Glutamatergic neuron (in vitro differentiated cells): Measurements from ENCODE around the gene ENKD1. TPM values are rescaled to one million over a fixed set of nuclear protein-coding genes. Genes with fewer than 3 reads are reported as not detected.
A peak's percentile ranks its signal among the peaks of the same experiment; 100 is the strongest.

Experiments used
- DNase-seq: peaks from one replicate; pipeline ENCODE4 v3.0.0; 2022
- H3K27ac Mint-ChIP-seq: one replicate; pipeline ENCODE4 v1.8.0; 2020; ENCODE audit warnings: mild to moderate bottlenecking, mixed read lengths, inconsistent platforms; ENCODE audit not compliant: unreplicated experiment
- H3K27me3 Mint-ChIP-seq: one replicate; pipeline ENCODE4 v1.8.0; 2020; ENCODE audit warnings: mild to moderate bottlenecking, moderate library complexity, mixed read lengths, inconsistent platforms; ENCODE audit not compliant: unreplicated experiment
- H3K36me3 Mint-ChIP-seq: one replicate; pipeline ENCODE4 v1.8.0; 2020; ENCODE audit warnings: mild to moderate bottlenecking, mixed read lengths, inconsistent platforms; ENCODE audit not compliant: unreplicated experiment
- H3K4me1 Mint-ChIP-seq: one replicate; pipeline ENCODE4 v1.8.0; 2020; ENCODE audit warnings: mild to moderate bottlenecking, low read depth, mixed read lengths, inconsistent platforms; ENCODE audit not compliant: unreplicated experiment
- H3K4me3 Mint-ChIP-seq: one replicate; pipeline ENCODE4 v1.8.0; 2020; ENCODE audit warnings: mild to moderate bottlenecking, mixed read lengths, inconsistent platforms; ENCODE audit not compliant: unreplicated experiment
- H3K9me3 Mint-ChIP-seq: one replicate; pipeline ENCODE4 v1.8.0; 2020; ENCODE audit warnings: mild to moderate bottlenecking, moderate library complexity, mixed read lengths, inconsistent platforms; ENCODE audit not compliant: unreplicated experiment
- total RNA-seq: library from RNA; stranded (reverse); fragmentation: NEBNext Ultra II Directional; extraction: Animal tissue kit (Norgen Biotek cat#: 25700); gene quantifications from one replicate; pipeline ENCODE4 v1.2.1, GENCODE V29; 2021; ENCODE audit not compliant: unreplicated experiment
- TF ChIP-seq, protein P1 (sequence below): fragments of 200-600 bp; sonication (generic); IDR thresholded peaks from one replicate; pipeline ENCODE4 v1.5.0; 2021; ENCODE audit not compliant: partially characterized antibody, unreplicated experiment

The ENKD1 gene
- total RNA-seq, 1 donor from 2014 or later = 19.0 TPM

DNA sequence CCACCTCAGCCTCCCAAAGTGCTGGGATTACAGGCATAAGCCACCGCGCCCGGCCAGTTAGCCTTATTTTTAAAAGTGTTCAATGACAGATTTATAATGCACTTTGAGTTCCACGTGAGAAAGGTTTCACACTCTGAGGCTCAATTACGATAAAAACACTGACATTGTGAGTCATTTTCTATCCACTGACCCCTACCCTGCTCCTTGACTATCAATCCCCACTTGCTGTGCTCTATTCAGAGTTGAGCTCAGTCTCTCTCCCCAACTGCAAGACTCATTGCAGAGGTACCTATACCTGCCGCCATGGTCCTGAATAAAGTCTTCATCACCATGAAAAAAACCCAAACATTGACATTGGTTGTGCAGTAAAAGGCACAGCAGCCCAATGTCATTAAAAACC is 44.1 kb upstream of the ENKD1 start:
- H3K9me3 Mint-ChIP-seq = peaks cover 2% of the 10 kb centered on the region
- H3K4me1 Mint-ChIP-seq = peaks cover 7% of the 10 kb centered on the region
- no peak for DNase-seq
- H3K4me3 Mint-ChIP-seq = no peak overlapping the region
- H3K27me3 Mint-ChIP-seq = no peaks in the 10 kb centered on the region
- TF ChIP-seq, protein P1, sequence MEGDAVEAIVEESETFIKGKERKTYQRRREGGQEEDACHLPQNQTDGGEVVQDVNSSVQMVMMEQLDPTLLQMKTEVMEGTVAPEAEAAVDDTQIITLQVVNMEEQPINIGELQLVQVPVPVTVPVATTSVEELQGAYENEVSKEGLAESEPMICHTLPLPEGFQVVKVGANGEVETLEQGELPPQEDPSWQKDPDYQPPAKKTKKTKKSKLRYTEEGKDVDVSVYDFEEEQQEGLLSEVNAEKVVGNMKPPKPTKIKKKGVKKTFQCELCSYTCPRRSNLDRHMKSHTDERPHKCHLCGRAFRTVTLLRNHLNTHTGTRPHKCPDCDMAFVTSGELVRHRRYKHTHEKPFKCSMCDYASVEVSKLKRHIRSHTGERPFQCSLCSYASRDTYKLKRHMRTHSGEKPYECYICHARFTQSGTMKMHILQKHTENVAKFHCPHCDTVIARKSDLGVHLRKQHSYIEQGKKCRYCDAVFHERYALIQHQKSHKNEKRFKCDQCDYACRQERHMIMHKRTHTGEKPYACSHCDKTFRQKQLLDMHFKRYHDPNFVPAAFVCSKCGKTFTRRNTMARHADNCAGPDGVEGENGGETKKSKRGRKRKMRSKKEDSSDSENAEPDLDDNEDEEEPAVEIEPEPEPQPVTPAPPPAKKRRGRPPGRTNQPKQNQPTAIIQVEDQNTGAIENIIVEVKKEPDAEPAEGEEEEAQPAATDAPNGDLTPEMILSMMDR = no peak
- no peaks in the 10 kb centered on the region for H3K36me3 Mint-ChIP-seq
- peak overlapping the region; percentile 39 for H3K27ac Mint-ChIP-seq

DNA sequence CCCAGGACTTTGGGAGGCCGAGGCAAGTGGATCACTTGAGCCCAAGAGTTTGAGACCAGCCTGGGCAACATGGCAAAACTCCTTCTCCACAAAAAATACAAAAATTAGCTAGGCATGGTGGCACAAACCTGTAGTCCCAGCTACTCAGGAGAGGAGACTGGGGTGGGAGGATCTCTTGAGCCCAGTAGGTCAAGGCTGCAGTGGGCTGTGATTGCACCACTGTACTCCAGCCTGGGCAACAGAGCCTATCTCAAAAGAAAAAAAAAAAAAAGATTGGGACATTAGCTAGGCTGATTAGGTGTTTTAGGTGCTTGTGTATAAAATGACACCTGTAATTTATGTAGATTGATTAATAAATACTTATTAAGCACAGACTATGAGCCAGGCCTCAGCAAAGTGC is 42.5 kb upstream of the ENKD1 start:
- H3K36me3 Mint-ChIP-seq = no peaks in the 10 kb centered on the region
- H3K27me3 Mint-ChIP-seq = no peaks in the 10 kb centered on the region
- peaks cover 2% of the 10 kb centered on the region for H3K9me3 Mint-ChIP-seq
- H3K4me1 Mint-ChIP-seq = peaks cover 15% of the 10 kb centered on the region
- TF ChIP-seq, protein P1 = no peak
- no peak overlapping the region for H3K27ac Mint-ChIP-seq
- no peak for DNase-seq
- no peak overlapping the region for H3K4me3 Mint-ChIP-seq

DNA sequence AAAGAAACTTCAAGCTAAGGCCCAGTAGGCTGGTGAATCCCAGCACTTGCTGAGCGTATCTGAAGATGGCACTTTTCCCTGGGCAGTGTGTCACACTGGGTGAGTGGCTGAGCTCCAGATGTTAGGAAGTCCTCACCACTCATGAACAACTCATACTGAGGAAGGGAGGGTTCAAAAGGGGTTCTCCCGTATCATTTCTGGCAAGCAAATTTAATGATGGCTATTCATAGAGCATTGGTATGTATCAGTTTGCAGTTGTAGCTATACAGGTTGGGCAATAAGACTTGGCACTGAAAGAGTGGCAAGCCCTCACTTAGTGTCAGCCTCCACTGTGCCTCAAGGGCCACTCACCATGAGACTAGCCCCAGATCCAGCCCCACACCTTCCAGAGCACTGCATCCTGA is 41.8 kb upstream of the ENKD1 start:
- H3K27ac Mint-ChIP-seq = no peak overlapping the region
- no peaks in the 10 kb centered on the region for H3K9me3 Mint-ChIP-seq
- no peak overlapping the region for H3K4me3 Mint-ChIP-seq
- H3K36me3 Mint-ChIP-seq = no peaks in the 10 kb centered on the region
- no peak for DNase-seq
- H3K4me1 Mint-ChIP-seq = peaks cover 13% of the 10 kb centered on the region
- H3K27me3 Mint-ChIP-seq = no peaks in the 10 kb centered on the region
- TF ChIP-seq, protein P1 = no peak

DNA sequence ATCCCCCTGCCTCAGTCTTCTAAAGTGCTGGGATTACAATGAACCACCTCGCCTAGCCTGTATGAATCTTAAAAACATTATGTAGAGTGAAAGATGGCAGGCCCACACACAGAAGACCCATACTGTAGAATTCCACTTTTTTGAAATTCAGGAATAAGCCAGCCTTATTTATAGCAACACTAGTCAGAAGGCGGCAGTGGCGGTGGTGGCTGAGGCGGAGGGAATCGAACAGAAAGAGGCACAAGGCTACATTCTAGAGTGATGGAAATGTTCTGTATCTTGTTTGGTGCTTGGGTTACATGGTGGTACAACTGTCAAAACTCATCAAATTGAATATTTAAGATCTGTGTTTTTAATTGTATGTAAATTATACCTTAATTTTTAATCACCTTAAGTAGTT is 41.2 kb upstream of the ENKD1 start:
- H3K4me3 Mint-ChIP-seq = no peak overlapping the region
- H3K27me3 Mint-ChIP-seq = no peaks in the 10 kb centered on the region
- TF ChIP-seq, protein P1 = no peak
- no peak for DNase-seq
- H3K9me3 Mint-ChIP-seq = no peaks in the 10 kb centered on the region
- H3K4me1 Mint-ChIP-seq = peaks cover 12% of the 10 kb centered on the region
- H3K36me3 Mint-ChIP-seq = no peaks in the 10 kb centered on the region
- H3K27ac Mint-ChIP-seq = no peak overlapping the region

DNA sequence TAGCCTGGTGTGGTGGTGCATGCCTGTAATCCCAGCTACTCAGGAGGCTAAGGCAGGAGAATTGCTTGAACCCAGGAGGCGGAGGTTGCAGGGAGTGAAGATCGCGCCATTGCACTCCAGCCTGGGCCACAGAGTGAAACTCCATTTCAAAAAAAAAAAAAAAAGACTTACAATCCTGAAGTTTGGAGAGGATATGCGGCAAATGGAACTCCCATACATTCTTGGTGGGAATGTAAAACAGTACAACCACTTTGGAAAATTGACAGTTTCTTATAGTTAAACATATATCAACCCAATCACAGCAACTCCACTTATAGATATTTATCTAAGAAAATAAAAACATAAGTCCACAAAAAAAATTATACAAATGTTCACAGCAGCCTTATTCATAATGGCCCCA is 40.7 kb upstream of the ENKD1 start:
- no peaks in the 10 kb centered on the region for H3K27me3 Mint-ChIP-seq
- no peaks in the 10 kb centered on the region for H3K9me3 Mint-ChIP-seq
- TF ChIP-seq, protein P1 = no peak
- peaks cover 12% of the 10 kb centered on the region for H3K4me1 Mint-ChIP-seq
- DNase-seq = no peak
- H3K4me3 Mint-ChIP-seq = no peak overlapping the region
- no peak overlapping the region for H3K27ac Mint-ChIP-seq
- no peaks in the 10 kb centered on the region for H3K36me3 Mint-ChIP-seq
